ENCODE measurements around the gene NTN4.

NTN4 gene

DNA sequence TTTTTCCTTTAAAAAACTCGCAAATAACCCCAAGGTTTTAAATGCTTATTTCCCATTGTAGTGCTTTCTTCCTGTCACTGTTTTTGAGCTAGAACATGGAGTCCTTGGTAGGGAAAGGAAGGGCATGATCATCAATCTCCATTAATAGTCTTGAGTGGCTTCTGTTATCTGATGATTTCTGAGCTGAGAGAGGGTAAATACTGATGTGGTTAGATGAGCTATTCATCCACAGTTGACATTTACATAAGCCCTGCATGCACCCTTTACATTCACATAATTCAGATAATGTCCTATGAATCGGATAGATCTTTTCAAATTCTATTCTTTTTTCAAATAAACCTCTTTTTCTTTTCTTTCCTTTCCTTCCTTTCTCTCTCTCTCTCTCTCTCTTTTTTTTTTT, 81.4 kb downstream of the NTN4 start:
- H3K27ac Mint-ChIP-seq = no peak overlapping the region
- TF ChIP-seq, protein P1, sequence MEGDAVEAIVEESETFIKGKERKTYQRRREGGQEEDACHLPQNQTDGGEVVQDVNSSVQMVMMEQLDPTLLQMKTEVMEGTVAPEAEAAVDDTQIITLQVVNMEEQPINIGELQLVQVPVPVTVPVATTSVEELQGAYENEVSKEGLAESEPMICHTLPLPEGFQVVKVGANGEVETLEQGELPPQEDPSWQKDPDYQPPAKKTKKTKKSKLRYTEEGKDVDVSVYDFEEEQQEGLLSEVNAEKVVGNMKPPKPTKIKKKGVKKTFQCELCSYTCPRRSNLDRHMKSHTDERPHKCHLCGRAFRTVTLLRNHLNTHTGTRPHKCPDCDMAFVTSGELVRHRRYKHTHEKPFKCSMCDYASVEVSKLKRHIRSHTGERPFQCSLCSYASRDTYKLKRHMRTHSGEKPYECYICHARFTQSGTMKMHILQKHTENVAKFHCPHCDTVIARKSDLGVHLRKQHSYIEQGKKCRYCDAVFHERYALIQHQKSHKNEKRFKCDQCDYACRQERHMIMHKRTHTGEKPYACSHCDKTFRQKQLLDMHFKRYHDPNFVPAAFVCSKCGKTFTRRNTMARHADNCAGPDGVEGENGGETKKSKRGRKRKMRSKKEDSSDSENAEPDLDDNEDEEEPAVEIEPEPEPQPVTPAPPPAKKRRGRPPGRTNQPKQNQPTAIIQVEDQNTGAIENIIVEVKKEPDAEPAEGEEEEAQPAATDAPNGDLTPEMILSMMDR (IDR thresholded peaks at IDR 0.05; ENCODE audit: unreplicated experiment in 3 of 3) = no peak
- no peaks in the 10 kb centered on the region for H3K27me3 Mint-ChIP-seq (ENCODE audit: low read depth)
- H3K4me1 Mint-ChIP-seq = no peaks in the 10 kb centered on the region
- no peak overlapping the region for H3K4me3 Mint-ChIP-seq
- no peaks in the 10 kb centered on the region for H3K36me3 Mint-ChIP-seq (ENCODE audit: low read depth)
- H3K9me3 Mint-ChIP-seq = no peaks in the 10 kb centered on the region

DNA sequence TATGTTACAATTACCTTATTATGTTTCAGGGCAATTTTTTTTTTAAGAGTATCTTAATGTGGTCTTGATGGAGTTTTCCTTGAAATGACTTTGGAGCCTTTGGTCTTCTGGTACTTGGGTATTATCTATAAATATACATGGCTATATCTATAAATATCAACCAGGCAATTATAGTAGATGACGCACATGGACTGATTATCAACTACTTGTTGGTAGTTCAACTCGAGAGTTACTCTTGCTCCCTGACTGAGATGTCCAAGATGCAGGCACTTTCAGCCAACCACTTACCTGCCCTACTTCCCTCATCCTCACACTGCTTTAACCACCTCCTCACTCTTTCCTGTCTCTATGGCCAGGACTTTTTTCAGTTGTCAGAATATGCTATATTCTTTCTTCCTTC, 85.4 kb downstream of the NTN4 start:
- no peaks in the 10 kb centered on the region for H3K36me3 Mint-ChIP-seq (ENCODE audit: low read depth)
- H3K4me3 Mint-ChIP-seq = no peak overlapping the region
- TF ChIP-seq, protein P1 (IDR thresholded peaks at IDR 0.05; ENCODE audit: unreplicated experiment in 3 of 3) = no peak
- H3K4me1 Mint-ChIP-seq = no peaks in the 10 kb centered on the region
- peaks cover 5% of the 10 kb centered on the region for H3K27me3 Mint-ChIP-seq (ENCODE audit: low read depth)
- no peaks in the 10 kb centered on the region for H3K9me3 Mint-ChIP-seq
- no peak overlapping the region for H3K27ac Mint-ChIP-seq

DNA sequence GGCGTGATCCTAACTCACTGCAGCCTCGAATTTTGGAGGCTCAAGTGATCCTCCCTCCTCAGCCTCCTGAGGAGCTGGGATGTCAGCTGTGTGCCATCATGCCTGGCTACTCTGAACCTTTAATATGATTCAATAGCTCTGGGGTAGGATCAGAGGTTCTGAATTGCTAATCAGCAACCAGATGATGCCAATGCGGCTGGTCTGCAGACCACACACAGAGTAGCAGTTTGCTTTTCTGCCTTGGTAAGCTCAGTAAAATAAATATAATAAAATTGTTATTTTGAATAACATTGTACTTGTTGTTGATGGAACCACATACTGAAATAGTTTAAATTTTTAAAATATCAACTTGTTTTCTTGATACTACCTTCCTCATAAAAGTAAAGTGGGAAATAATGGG, 86.6 kb downstream of the NTN4 start:
- no peak overlapping the region for H3K4me3 Mint-ChIP-seq
- TF ChIP-seq, protein P1 (IDR thresholded peaks at IDR 0.05; ENCODE audit: unreplicated experiment in 3 of 3) = no peak
- no peaks in the 10 kb centered on the region for H3K36me3 Mint-ChIP-seq (ENCODE audit: low read depth)
- peaks cover 5% of the 10 kb centered on the region for H3K27me3 Mint-ChIP-seq (ENCODE audit: low read depth)
- H3K27ac Mint-ChIP-seq = no peak overlapping the region
- no peaks in the 10 kb centered on the region for H3K4me1 Mint-ChIP-seq
- no peaks in the 10 kb centered on the region for H3K9me3 Mint-ChIP-seq

DNA sequence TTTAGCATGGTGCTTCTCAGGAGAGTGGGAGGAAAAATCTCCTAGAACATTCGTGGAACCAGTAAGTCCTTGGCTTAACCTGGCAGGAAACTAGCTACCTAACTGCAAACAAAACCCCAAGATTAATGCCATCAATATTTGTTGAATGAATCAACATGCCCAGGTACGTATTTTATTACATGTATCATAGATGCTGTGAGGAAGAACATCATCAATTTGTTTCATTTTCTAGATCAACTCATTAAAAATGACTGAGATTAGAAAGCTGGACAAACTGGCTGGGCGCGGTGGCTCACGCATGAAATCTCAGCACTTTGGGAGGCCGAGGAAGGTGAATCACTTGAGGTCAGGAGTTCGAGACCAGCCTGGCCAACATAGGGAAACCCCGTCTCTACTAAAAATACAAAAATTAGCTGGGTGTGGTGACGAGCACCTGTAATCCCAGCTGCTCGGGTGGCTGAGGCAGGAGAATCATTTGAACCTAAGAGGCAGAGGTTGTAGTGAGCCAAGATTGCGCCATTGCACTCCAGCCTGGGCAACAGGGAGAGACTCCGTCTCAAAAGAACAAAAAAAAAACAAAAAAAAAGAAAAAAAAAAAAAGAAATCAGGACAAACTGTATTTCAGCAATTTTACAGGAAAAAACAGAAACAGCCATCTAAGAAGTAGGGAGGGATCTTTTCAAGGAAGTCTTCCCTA, 88.7 kb downstream of the NTN4 start:
- H3K9me3 Mint-ChIP-seq = no peaks in the 10 kb centered on the region
- H3K4me1 Mint-ChIP-seq = no peaks in the 10 kb centered on the region
- H3K27ac Mint-ChIP-seq = no peak overlapping the region
- H3K36me3 Mint-ChIP-seq (ENCODE audit: low read depth) = no peaks in the 10 kb centered on the region
- TF ChIP-seq, protein P1 (IDR thresholded peaks at IDR 0.05; ENCODE audit: unreplicated experiment in 3 of 3) = no peak
- peaks cover 5% of the 10 kb centered on the region for H3K27me3 Mint-ChIP-seq (ENCODE audit: low read depth)
- no peak overlapping the region for H3K4me3 Mint-ChIP-seq

DNA sequence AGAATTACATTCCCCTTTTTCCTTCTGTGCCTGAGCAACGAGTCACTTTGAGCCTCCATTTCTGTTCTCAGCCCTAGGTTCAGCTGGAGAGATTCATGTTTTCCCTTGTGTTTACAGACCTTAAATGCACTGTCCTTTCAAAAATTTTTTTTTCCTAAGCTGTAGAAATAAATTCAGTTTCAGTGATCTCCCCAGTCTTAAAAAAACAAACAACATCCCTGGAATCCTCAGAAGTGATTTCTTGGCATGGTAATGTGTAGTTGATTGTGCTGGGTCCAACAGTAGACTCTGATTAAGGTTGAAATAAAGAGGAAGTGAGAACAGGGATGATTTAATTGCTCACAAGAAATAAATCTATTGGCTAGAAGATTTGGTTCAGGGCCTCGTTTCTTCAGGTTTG, 89.3 kb downstream of the NTN4 start:
- no peak overlapping the region for H3K4me3 Mint-ChIP-seq
- TF ChIP-seq, protein P1 (IDR thresholded peaks at IDR 0.05; ENCODE audit: unreplicated experiment in 3 of 3) = no peak
- no peaks in the 10 kb centered on the region for H3K36me3 Mint-ChIP-seq (ENCODE audit: low read depth)
- peaks cover 5% of the 10 kb centered on the region for H3K27me3 Mint-ChIP-seq (ENCODE audit: low read depth)
- no peaks in the 10 kb centered on the region for H3K9me3 Mint-ChIP-seq
- H3K4me1 Mint-ChIP-seq = no peaks in the 10 kb centered on the region
- no peak overlapping the region for H3K27ac Mint-ChIP-seq

DNA sequence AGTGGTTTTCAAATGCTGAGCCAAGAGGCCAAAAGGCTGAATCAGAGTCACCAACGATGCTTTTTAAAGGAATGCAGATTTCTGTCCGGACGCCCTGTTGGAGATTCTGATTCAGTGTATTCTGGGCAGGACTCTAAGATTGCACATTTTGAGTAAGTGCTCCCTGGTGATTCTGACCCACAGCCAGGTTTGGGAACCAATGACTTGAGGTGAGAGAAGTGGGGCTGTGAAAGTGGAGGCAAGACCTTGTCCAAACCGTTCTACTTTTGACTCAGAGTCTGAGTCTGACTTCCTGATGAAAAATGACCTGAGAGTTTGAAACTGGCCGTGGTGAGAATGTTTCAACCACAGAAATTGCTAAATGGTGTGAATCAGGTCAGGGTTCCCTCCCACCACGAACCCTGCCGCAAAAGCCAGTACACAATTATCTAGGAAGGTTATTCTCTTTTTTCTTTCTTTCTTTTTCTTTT, 90.2 kb downstream of the NTN4 start:
- Mint-ChIP-seq H3K9me3 (no peaks in the 10 kb centered on the region), H3K4me1 (no peaks in the 10 kb centered on the region), H3K27ac (no peak overlapping the region), H3K4me3 (no peak overlapping the region), H3K36me3 (ENCODE audit: low read depth) (no peaks in the 10 kb centered on the region), H3K27me3 (ENCODE audit: low read depth) (peaks cover 5% of the 10 kb centered on the region)
- TF ChIP-seq, protein P1 (IDR thresholded peaks at IDR 0.05; ENCODE audit: unreplicated experiment in 3 of 3) = no peak
